VCaP (cell line): ENCODE data around the gene BRS3.

ENCODE experiments used
- H3K27ac ChIP-seq: fragments of 450-650 bp; 2 replicates; pipeline ENCODE4 v1.5.1; 2017
- CTCF ChIP-seq: fragments of 450-650 bp; conservative IDR thresholded peaks from 2 replicates; pipeline ENCODE4 v1.5.1; 2017; ENCODE audit warnings: mild to moderate bottlenecking, moderate library complexity

BRS3 gene

GRCh38 chrX:136528645-136529315 lies 41.0 kb downstream of the BRS3 start:
- no peak for TF ChIP-seq CTCF
- H3K27ac ChIP-seq: no peak overlapping the region

DNA sequence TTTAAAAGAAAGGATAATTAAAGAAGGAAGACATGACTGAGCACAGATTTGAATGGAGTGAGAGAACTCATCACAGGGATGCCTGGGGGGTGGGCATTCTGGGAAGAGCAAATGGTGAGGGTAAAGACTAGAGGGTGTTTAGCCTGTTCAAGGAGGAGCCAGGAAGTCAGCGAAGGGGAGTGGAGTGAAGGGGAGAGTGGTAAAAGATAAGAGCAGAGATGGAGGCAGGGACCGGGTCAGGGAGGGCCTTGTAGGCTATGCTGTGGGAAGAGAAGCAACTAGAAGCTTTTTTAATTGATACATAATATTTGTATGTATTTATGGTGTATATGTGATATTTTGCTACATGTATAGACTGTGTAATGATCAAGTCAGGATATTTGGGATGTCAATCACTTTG lies 42.0 kb downstream of the BRS3 start:
- no peak for TF ChIP-seq CTCF
- no peak overlapping the region for H3K27ac ChIP-seq

DNA sequence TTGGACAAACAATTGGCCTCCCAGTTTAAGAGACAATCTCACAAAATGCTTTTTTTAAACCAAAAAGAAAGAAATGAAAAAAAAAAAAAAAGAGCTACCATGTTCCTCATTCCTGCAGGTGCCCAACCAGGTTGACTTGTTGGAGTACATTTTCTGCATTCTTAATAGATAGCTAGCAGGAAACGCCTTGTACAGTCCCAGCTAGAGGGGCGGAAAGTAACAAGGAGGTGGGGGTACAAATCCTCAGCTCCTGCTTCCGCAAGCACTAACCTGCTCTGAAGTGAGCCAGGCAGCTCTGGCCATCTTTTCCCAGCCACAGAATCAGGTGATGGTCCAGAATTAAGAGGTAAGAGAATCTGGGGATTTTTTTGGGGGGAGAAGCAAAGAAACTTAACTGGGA lies 44.2 kb downstream of the BRS3 start, which contains the start of gene VGLL1:
TSS of gene VGLL1 (plus strand) at position 265 of the 400 bp plus-strand sequence. CDS start 3,806 bp downstream, outside the sequence.
- no peak within 1 kb of the TSS for H3K27ac ChIP-seq

GRCh38 chrX:136534131-136534530 lies 46.4 kb downstream of the BRS3 start:
- no peak for TF ChIP-seq CTCF
- no peak overlapping the region for H3K27ac ChIP-seq

More for the DNA sequence above, 44.2 kb downstream of the BRS3 start, which contains the start of gene VGLL1:
- no peak for TF ChIP-seq CTCF

- no peak overlapping the region for H3K27ac ChIP-seq
- no peak for TF ChIP-seq CTCF
Measured at GRCh38 chrX:136538811-136539210, 51.1 kb downstream of the BRS3 start.

GRCh38 chrX:136540226-136540625 lies 52.5 kb downstream of the BRS3 start:
- H3K27ac ChIP-seq: no peak overlapping the region
- TF ChIP-seq CTCF: no peak

GRCh38 chrX:136541294-136541693 lies 53.5 kb downstream of the BRS3 start:
- no peak for TF ChIP-seq CTCF
- H3K27ac ChIP-seq: no peak overlapping the region
